Occipital lobe (tissue), 2 donors: ENCODE measurements around the gene CDC45. TPM values are rescaled to one million over a fixed set of nuclear protein-coding genes. Genes with fewer than 3 reads are reported as not detected.

ENCODE experiments used
- DNase-seq: peaks from one replicate; lab custom pipeline; 2025; lab: John Stamatoyannopoulos, UW
- total RNA-seq: library from RNA; depleted of rRNA; stranded (reverse); fragments of >200 nt; gene quantifications from one replicate; pipeline ENCODE4 v1.2.3, GENCODE V29; 2014

The CDC45 gene
- total RNA-seq, 1 donor from 2014 or later = 1.4 TPM

- no peak for DNase-seq
Measured at GRCh38 chr22:19556963-19557545, 77.3 kb downstream of the CDC45 start.

GRCh38 chr22:19559324-19559811 is 79.6 kb downstream of the CDC45 start:
- DNase-seq = no peak

- no peak for DNase-seq
Measured at GRCh38 chr22:19559956-19560355, 80.2 kb downstream of the CDC45 start.

GRCh38 chr22:19565382-19566278 is 85.9 kb downstream of the CDC45 start:
- no peak for DNase-seq

GRCh38 chr22:19566279-19567156 is 86.8 kb downstream of the CDC45 start:
- DNase-seq = no peak

GRCh38 chr22:19567157-19568009 is 87.7 kb downstream of the CDC45 start:
- DNase-seq = no peak

GRCh38 chr22:19568337-19569275 is 88.9 kb downstream of the CDC45 start:
- DNase-seq = no peak

GRCh38 chr22:19569276-19569640 is 89.5 kb downstream of the CDC45 start:
- DNase-seq = no peak

- DNase-seq = no peak
Measured at GRCh38 chr22:19569976-19570375, 90.3 kb downstream of the CDC45 start.

Other genes starting within 250 kb of the CDC45 start
- 11.1 TPM for gene CLTCL1, start 188.2 kb upstream of the CDC45 start, total RNA-seq
- gene HIRA, start 48.2 kb upstream of the CDC45 start, total RNA-seq = 24.5 TPM
- gene MRPL40, start 47.4 kb upstream of the CDC45 start, total RNA-seq = 10.0 TPM
- gene C22orf39, start 32.2 kb upstream of the CDC45 start, total RNA-seq = 31.8 TPM
- 22.3 TPM for gene UFD1, start 727 bp upstream of the CDC45 start, total RNA-seq
- gene CLDN5, start 44.5 kb downstream of the CDC45 start, total RNA-seq = 83.8 TPM
- gene SEPTIN5, start 234.6 kb downstream of the CDC45 start, total RNA-seq = 167 TPM
- gene GP1BB, start 243.6 kb downstream of the CDC45 start, total RNA-seq = 21.8 TPM